Heart left ventricle (tissue), 16 donors: ENCODE measurements around the gene CLTC. TPM values are rescaled to one million over a fixed set of nuclear protein-coding genes. Genes with fewer than 3 reads are reported as not detected.

Experiments
- ATAC-seq, 4 donors: fragments of 200-7000 bp; cut with Tn5 transposase; one replicate each; pipeline ENCODE4 v1.9.1; 2020 to 2022; ENCODE audit warnings: moderate library complexity in 4 of 4, mild to moderate bottlenecking in 3 of 4, moderate number of reproducible peaks in 1 of 4
- DNase-seq, 5 donors: peaks; one replicate each; pipeline ENCODE4 v3.0.0-alpha.2; 2020
- H3K27ac ChIP-seq, 12 donors: fragments of 200-600 bp; sonication (generic) in 4 of 12; one replicate each; pipeline versions ENCODE4 v1.5.0 to v1.8.0; 2016 to 2022; ENCODE audit warnings: mild to moderate bottlenecking in 2 of 12
- H3K27me3 ChIP-seq, 9 donors: fragments of 200-600 bp; sonication (generic) in 2 of 9; one replicate each; pipeline versions ENCODE4 v1.5.1 to v1.8.0; 2016 to 2022; ENCODE audit warnings: mild to moderate bottlenecking in 3 of 9
- H3K36me3 ChIP-seq, 9 donors: fragments of 200-600 bp; sonication (generic) in 2 of 9; one replicate each; pipeline versions ENCODE4 v1.5.0 to v1.8.0; 2018 to 2022; ENCODE audit warnings: mild to moderate bottlenecking in 2 of 9
- H3K4me1 ChIP-seq, 12 donors: fragments of 200-600 bp; sonication (generic) in 4 of 12; one replicate each; pipeline versions ENCODE4 v1.5.0 to v1.8.0; 2016 to 2022; ENCODE audit warnings: mild to moderate bottlenecking in 3 of 12
- H3K4me3 ChIP-seq, 12 donors: fragments of 200-600 bp; sonication (generic) in 4 of 12; one replicate each; pipeline versions ENCODE4 v1.5.0 to v1.8.0; 2017 to 2022; ENCODE audit warnings: mild to moderate bottlenecking in 9 of 12, moderate library complexity in 4 of 12
- H3K9me3 ChIP-seq, 12 donors: fragments of 200-600 bp; sonication (generic) in 4 of 12; one replicate each; pipeline versions ENCODE4 v1.5.0 to v1.8.0; 2016 to 2022; ENCODE audit warnings: mild to moderate bottlenecking in 1 of 12
- CTCF ChIP-seq, 12 donors: fragments of 200-600 bp; sonication (generic) in 4 of 12; IDR thresholded peaks; one replicate each; pipeline versions ENCODE4 v1.5.0 to v1.8.0; 2018 to 2022; ENCODE audit warnings: antibody characterized with exemption in 12 of 12, mild to moderate bottlenecking in 5 of 12
- POLR2A ChIP-seq, 2 donors: fragments of 450-650 bp; IDR thresholded peaks; one replicate each; pipeline ENCODE4 v1.6.1; 2017; ENCODE audit warnings: antibody characterized with exemption in 2 of 2, mild to moderate bottlenecking in 2 of 2, moderate library complexity in 2 of 2
- WGBS, 4 donors: extraction: QIAGEN DNeasy Blood & Tissue Kit in 2 of 4; methylation state at CpG; one replicate each; pipeline versions ENCODE4 v1.1.5 to v1.1.7; 2013 to 2018; 5-methylcytosine and 5-hydroxymethylcytosine counted together
- intact Hi-C, 10 donors: fragments of 100-400 bp; cut with DNase I; formaldehyde crosslinking; loops; one replicate each; pipeline versions ENCODE4 v1.11.1 to v1.14.2; 2022
- polyA plus RNA-seq, 2 donors: library from polyadenylated mRNA; stranded (reverse); fragments of 200-250 nt; gene quantifications; one replicate each; pipeline ENCODE4 v1.2.3, GENCODE V29; 2013
- total RNA-seq, 9 donors: library from RNA; depleted of rRNA in 2 of 9; stranded (reverse); fragments of >200 nt in 2 of 9; fragmentation: NEBNext Ultra II Directional in 3 of 9; extraction: Animal tissue kit (Norgen Biotek cat#: 25700) in 3 of 9; gene quantifications; one replicate each; pipeline versions ENCODE4 v1.1.0 to v1.2.4, GENCODE V29; 2016 to 2023
- donor health status: ischemic (EF 13 %, LVEDD 7.1; RV severe dilation, severe dysfunction).
- donor health status: healthy with polysubstance abuse.
- donor health status: DM: no; HTN: yes; CAD: no.
- donor health status: DM: no; HTN: no; CAD: no.
- donor health status: ischemic (EF 25% LVEDD 6.9; RV normal size, moderate dysfunction).
- donor health status: ischemic (EF 25% LVEDD 5.7; RV mildly dilated, moderate dysfunction).
- donor health status: healthy.
- donor health status: DM: yes; HTN: yes; CAD: no.
- donor health status: ischemic (EF 35%, LVEDD 5.7; RV mildly dilated, moderate dysfunction).
- donor health status: nonischemic (EF 11% LVEDD 7.7; RV severe dilation, severe dysfunction).
- donor health status: DM: yes; HTN: yes; CAD: no.
- donor health status: PGD.
- donor health status: ischemic (EF 29% LVEDD 5.4; RV normal size, mild dysfunction).
- donor health status: nonischemic (EF 23%, LVEDD 6.1; RV moderate dilation, normal function).

The CLTC gene
- total and polyA plus RNA-seq, 11 donors: 49.8 to 242 (median 178) TPM

- no peaks in the 10 kb centered on the region for H3K9me3 ChIP-seq
- ATAC-seq: no peak
- no peak for DNase-seq
- WGBS, 4 donors: 69 to 78% (median 73%) methylated on average over 3 of the region's 3 CpGs
- intact Hi-C loops: no loop called here
- peaks cover 16 to 100% (median 72%) of the 10 kb centered on the region in 12 donors for H3K4me1 ChIP-seq
- peaks cover 0 to 27% (median 0%) of the 10 kb centered on the region in 9 donors for H3K36me3 ChIP-seq
- peak overlapping the region in 2 of 12 donors; percentile 21 to 73 for H3K27ac ChIP-seq
- TF ChIP-seq POLR2A (IDR thresholded peaks at IDR 0.05) (no peak), CTCF (IDR thresholded peaks at IDR 0.05) (no peak)
- H3K4me3 ChIP-seq: no peak overlapping the region
- no peaks in the 10 kb centered on the region for H3K27me3 ChIP-seq
Observed at GRCh38 chr17:59627274-59627673, 7.6 kb downstream of the CLTC start.

- intact Hi-C loops: no loop called here
- H3K9me3 ChIP-seq: no peaks in the 10 kb centered on the region
- peaks cover 0 to 28% (median 0%) of the 10 kb centered on the region in 9 donors for H3K36me3 ChIP-seq
- no peak for DNase-seq
- TF ChIP-seq CTCF (IDR thresholded peaks at IDR 0.05): no peak
- TF ChIP-seq POLR2A (IDR thresholded peaks at IDR 0.05): no peak
- H3K4me3 ChIP-seq: no peak overlapping the region
- WGBS, 4 donors: 37 to 52% (median 41%) methylated on average over 2 of the region's 2 CpGs
- no peaks in the 10 kb centered on the region for H3K27me3 ChIP-seq
- peak overlapping the region in 2 of 12 donors; percentile 21 to 73 for H3K27ac ChIP-seq
- peaks cover 13 to 100% (median 69%) of the 10 kb centered on the region in 12 donors for H3K4me1 ChIP-seq
- ATAC-seq: peak in 1 of 4 donors; percentile 16
Observed at GRCh38 chr17:59627770-59628171, 8.1 kb downstream of the CLTC start.

GRCh38 chr17:59629174-59629573 is 9.5 kb downstream of the CLTC start:
- DNase-seq: no peak
- TF ChIP-seq CTCF (IDR thresholded peaks at IDR 0.05) (no peak), POLR2A (IDR thresholded peaks at IDR 0.05) (no peak)
- ATAC-seq: no peak
- peak overlapping the region in 2 of 12 donors; percentile 21 to 73 for H3K27ac ChIP-seq
- WGBS, 4 donors: 60 to 90% (median 74%) methylated on average over 3 of the region's 3 CpGs
- H3K27me3 ChIP-seq: no peaks in the 10 kb centered on the region
- no peaks in the 10 kb centered on the region for H3K9me3 ChIP-seq
- no peak overlapping the region for H3K4me3 ChIP-seq
- intact Hi-C loops: no loop called here
- peaks cover 13 to 100% (median 67%) of the 10 kb centered on the region in 12 donors for H3K4me1 ChIP-seq
- peaks cover 0 to 28% (median 0%) of the 10 kb centered on the region in 9 donors for H3K36me3 ChIP-seq

- DNase-seq (no peak), ATAC-seq (no peak)
- intact Hi-C loops: no loop called here
- Histone ChIP-seq H3K27me3 (no peaks in the 10 kb centered on the region), H3K4me1 (peaks cover 19 to 100% (median 71%) of the 10 kb centered on the region in 12 donors), H3K4me3 (no peak overlapping the region), H3K9me3 (no peaks in the 10 kb centered on the region), H3K36me3 (peaks cover 0 to 26% (median 0%) of the 10 kb centered on the region in 9 donors), H3K27ac (peak overlapping the region in 1 of 12 donors; percentile 82)
- 80 to 87% (median 84%) methylated on average over 1 of the region's 1 CpG for WGBS, 4 donors
- TF ChIP-seq POLR2A (IDR thresholded peaks at IDR 0.05) (no peak), CTCF (IDR thresholded peaks at IDR 0.05) (no peak)
Observed at GRCh38 chr17:59631276-59631675, 11.6 kb downstream of the CLTC start.
